Stimulated activated CD8-positive, alpha-beta memory T cell treated with anti-CD3 and anti-CD28 coated beads, Interleukin-4, amount 100 ng/mL, for 24 hours (primary cell): ENCODE data around the gene ANGPTL2.
"Not testable (repeated sequence)": the region's sequence is repeated elsewhere in the genome, so short reads cannot be mapped to it uniquely, and the experiment has no call there.

ENCODE experiments used
- DNase-seq: peaks from one replicate; pipeline ENCODE4 v3.0.0-alpha.2; 2020; ENCODE audit warnings: low read depth

Gene ANGPTL2

GRCh38 chr9:127154390-127155191 is 32.2 kb upstream of the ANGPTL2 start:
- DNase-seq, result no peak

- DNase-seq, result no peak
Measured at GRCh38 chr9:127154003-127154389, 31.6 kb upstream of the ANGPTL2 start.

DNA sequence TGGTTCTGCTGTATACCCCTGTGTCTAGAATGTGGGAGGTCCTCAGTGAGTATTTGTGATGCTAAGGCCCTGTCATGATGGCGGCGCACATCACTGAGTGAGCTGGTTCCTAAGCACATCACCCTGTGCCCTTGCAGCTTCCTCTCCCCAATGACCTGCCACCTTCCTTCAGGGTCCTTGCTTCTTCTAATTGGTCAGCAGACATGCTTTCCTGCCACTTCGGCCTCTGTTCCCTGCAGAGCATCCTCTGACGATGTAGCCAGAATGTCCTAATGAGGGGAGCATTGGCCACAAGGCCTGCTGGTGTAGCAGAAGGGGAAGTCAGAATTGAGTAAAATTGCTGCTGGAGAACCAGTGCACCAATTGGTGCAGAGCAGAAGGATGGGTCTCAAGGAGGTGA is 31.1 kb upstream of the ANGPTL2 start:
- no peak for DNase-seq

GRCh38 chr9:127149463-127150390 is 27.3 kb upstream of the ANGPTL2 start:
- DNase-seq, result no peak

DNA sequence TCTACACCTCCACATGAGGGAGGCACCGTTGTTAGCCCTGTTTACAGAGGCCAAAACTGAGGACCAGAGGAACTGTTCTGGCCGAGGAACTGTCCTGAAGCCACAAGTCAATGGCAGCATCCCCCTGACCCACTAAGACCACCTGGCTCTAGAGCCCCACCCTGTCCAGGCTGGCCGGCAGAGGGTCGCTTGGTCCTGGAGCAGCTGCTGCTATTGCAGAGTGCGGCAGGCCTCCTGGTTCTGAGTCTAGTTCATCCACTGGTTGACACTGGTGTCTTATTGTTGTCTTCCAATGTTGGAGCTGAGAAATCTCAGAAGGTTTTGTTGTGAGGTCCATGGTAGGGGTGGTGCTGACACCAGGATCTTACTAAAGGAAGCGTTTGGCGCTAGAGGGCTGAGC is 26.6 kb upstream of the ANGPTL2 start:
- no peak for DNase-seq

DNA sequence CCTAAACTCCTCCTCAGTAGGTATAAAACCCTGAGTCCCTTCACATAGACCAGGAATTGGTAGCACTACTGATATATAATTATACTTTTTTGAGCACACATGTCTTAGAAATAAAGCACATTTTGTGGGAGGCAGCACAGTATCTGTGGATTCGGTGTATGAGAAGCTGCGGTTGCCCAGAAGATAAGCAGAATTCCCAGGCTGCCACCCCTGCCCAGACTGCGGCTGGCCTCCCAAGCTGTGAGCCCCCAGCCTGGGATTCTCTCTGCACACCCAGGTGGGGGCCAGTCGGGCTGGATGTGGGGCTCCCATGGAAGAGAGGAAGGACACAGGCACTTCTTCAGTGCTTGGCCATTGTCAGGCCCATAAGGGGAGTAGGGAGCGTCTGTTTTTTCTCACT is 25.6 kb upstream of the ANGPTL2 start:
- no peak for DNase-seq

GRCh38 chr9:127147251-127147650 is 24.8 kb upstream of the ANGPTL2 start:
- no peak for DNase-seq

DNA sequence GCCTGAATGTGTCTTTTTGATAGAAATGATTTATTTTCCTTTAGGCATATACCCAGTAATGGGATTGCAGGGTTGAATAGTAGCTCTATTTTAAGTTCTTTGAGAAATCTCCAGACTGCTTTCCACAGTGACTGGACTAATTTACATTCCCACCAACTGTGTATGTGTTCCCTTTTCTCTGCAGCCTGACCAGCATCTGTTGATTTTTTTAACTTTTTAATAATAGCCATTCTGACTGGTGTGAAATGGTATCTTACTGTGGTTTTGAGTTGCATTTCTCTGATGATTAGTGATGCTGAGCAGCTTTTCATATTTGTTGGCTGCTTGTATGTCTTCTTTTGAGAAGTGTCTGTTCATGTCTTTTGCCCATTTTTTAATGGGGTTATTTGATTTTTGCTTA is 24.4 kb upstream of the ANGPTL2 start:
- DNase-seq, result not testable (repeated sequence)

DNA sequence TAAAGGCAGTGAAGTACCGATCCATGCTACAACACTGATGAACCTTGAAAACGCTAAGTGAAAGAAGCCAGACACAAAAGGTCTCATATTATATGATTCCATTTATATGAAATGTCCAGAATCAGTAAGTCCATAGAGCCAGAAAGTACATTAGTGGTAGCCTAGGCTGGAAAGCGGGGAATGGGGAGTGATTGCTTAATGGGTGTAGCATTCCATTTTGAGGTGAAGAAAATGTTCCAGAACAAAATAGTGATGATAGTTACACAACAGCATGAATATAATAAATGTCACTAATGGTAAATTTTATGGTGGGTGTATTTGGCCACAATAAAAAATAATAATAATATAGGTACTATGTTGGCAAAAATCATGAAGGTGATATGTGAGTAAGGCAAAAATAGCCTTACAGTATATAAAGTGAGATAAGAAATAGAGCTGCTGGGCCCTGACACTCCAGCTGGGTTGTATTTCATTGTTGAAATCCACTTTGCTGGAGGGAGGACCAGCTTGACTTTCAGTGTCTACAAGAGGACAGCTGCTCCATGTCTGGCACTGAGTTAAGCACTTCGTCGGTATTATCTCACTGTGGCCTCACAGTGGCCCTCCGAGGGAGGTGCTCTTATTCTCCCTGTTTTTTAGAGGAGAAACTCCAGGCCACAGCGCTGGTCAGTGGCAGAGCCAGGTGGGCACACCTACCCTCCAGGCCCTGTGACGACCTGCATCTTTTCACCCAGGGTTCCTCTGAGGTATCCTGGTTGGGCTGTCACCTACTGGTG is 22.4 kb upstream of the ANGPTL2 start:
- DNase-seq, result no peak

DNA sequence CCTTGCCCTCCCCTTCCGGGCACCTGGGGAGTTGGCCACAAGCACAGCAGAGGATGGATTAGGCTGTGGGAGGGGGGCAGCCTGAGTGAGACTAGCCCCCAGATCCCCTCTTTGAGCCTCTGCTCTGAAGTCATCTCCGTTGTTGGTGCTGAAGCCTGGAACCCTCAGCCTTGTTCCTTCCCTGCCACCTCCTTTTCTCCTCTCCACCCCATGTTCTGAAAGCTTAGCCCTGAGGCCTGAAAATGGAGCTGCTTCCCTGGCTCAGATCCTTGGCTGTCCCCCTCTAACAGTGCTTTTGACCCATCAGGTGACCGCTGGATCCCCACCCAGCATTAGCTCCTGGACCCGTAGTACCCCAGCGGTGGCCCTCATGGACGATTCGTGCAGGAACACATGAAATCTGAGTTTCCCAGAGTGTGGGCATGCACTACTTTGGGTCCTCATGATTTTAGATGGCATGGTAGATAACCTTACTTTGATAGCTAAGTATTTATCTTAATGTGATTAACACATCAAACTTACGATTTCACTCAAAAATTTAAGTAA is 21.6 kb upstream of the ANGPTL2 start:
- no peak for DNase-seq

- no peak for DNase-seq
Measured at GRCh38 chr9:127142931-127143464, 20.6 kb upstream of the ANGPTL2 start.

DNA sequence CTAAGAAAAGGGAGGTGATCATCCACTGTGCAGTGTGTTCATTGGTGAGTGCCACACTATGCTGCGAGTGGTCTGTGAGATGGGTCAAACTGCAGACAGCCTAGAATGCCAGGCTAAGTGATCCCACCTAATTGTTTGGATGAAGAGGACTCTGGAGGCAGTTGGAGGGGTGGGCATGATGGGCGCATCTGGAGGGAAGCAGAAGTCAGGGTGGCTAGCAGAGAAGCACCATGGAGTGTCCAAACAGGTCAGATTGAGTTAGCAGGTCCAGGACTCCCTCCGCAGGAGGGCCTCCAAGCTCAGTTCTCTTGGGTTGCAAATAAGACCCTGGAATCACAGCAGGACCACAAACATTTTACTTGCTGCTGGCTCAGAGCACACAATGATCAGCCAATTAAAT is 19.9 kb upstream of the ANGPTL2 start:
- no peak for DNase-seq

DNA sequence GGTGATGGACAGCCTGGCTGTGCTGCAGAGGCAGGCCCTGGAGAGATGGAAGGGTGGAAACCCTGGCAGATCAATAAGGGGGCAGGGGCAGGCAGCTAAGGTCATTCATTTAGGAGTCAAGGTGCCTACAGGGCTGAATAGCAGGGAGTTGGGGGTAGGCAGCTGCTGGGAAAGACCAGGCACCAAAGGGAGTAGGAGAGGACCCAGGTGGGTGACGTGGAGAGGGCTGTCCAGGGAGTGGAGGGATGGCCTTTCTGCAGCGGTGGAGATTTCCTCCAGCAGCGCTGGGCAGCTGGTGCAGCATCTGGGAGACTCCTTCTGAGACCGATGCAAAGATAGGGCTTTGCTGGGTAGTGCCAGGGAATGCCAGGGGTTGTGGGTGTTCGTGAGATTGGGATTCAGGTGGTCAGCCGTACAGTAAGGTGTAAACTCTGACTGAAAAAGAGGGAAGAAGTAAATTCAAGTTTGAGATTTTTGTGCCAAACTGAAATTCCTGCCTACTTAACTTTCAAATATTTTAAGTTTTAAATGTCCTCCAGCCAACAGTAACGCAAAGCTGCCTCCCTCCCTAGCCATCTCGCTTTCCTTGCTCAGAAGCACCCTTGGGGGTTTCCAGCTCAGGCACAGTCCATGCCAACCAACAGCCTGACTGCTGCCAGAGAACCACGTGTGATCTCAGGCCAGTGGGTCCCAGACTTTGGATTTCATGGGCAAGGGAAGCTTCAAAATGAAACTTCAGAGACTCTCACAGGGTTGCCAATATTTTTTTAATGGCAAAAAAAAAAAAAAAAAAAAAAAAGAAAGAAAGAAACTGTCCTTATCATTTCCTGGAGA is 18.6 kb upstream of the ANGPTL2 start:
- DNase-seq, result no peak

DNA sequence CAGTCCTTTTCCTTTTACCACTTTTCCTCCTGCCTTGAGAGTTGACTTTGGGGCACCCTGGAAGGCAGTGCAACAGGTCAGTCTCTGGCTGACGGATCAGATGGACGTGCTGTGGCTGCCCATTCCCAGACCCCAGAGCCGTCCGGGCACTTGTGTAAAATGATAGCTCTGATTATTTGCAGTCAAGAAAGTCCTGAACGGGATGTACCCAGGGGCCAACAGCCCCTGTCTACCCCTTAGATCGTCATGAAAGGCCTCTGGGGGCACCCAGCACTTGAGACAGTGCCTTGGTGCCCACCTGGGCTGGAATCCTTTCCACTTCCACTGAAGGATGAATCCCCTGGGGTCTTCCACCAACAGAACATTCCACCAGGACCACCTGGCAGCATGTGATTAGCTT is 17.7 kb upstream of the ANGPTL2 start:
- DNase-seq, result no peak

- no peak for DNase-seq
Measured at GRCh38 chr9:127139775-127140174, 17.3 kb upstream of the ANGPTL2 start.

DNA sequence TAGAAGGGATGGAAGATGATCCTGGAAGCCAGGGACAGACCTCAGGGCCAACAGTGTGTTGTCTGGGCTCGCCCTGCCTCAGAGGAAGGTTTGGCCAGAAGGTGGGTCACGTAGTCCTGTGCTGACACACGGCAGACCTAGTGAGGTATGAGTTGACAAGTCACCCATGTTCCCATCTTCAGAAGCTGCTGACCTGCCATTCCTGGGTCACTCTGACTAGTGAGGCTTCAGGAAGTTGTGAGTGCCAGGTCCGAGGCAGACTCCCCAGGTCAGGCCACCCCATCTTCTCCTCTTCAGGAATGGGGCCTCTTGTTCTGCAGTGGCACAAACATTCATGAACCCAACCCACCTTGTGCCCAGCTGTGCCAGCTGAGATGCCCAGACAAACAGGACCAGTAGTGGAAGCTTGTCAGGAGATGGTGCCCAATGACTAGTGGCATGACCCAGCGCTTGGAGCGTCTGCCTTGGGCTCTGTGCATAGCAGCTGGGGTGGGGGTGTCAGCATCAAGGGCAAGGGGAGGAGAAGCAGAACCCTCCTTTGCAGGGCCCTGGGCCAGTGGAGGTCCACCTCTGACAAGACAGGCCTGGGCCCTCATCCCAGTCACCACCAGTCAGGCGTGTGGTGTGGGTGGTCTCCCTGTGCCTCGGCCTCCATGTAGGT is 16.8 kb upstream of the ANGPTL2 start:
- no peak for DNase-seq

DNA sequence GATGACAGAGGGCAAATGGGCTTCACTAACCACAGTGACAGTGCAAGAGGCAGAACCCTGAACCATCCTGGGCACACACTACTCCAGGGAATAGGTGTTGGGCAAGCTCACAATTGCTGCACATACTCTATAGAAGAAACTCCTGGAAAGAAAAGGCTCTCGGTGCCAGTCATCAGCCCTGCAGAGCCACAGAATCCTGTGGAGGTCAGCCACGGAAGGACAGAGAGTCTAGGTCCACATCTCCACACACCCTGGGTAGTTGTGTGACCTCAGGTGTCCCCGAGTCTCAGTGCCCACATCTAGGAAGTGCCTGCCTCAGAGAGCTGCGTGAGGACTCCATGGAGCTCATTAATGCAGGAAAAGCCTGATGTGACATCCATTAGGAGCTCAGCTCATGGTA is 16.0 kb upstream of the ANGPTL2 start:
- no peak for DNase-seq

- DNase-seq, result no peak
Measured at GRCh38 chr9:127137640-127138360, 15.4 kb upstream of the ANGPTL2 start.

- DNase-seq, result no peak
Measured at GRCh38 chr9:127136880-127137639, 14.6 kb upstream of the ANGPTL2 start.
